ENCODE data around the gene TOP3B. TPM values are rescaled to one million over a fixed set of nuclear protein-coding genes. Genes with fewer than 3 reads are reported as not detected.

The TOP3B gene
- total and polyA plus RNA-seq, 2 experiments from 2014 or later: 35.7 to 77.7 TPM

- H3K79me2 ChIP-seq (replicated peaks; ENCODE audit: insufficient read depth): no peaks in the 10 kb centered on the region
- H3K27me3 ChIP-seq (ENCODE audit: insufficient read depth): peaks cover 14% of the 10 kb centered on the region
- no peaks in the 10 kb centered on the region; the same call in 1 of the 2 replicates for H3K36me3 ChIP-seq (ENCODE audit: insufficient read depth)
- DNase-seq (ENCODE audit: low spot score) (no peak), ATAC-seq (no peak)
- peaks cover 2% of the 10 kb centered on the region; the same call in 1 of the 3 replicates for H3K9me3 Mint-ChIP-seq
- H3K4me3 ChIP-seq: no peak overlapping the region
- no peak overlapping the region for H3K27ac ChIP-seq (ENCODE audit: low read depth)
- 0 out of 2 replicates have a peak, but pooled peaks cover 9% of the 10 kb centered on the region for H3F3A ChIP-seq (replicated peaks; ENCODE audit: low read depth)
- H3K27me3 Mint-ChIP-seq (ENCODE audit: insufficient read depth, low read depth, poor library complexity): peaks cover 19% of the 10 kb centered on the region
- peaks cover 12% of the 10 kb centered on the region; the same call in 1 of the 2 replicates for H3K4me1 ChIP-seq (ENCODE audit: insufficient read depth)
- TF ChIP-seq ZNF462 (CRISPR knock-in tag; IDR thresholded peaks at IDR 0.05): no peak
- TF ChIP-seq ZNF114 (CRISPR knock-in tag; IDR thresholded peaks at IDR 0.05): no peak
- no peak for TF ChIP-seq EZH2phosphoT487 (IDR thresholded peaks at IDR 0.05; ENCODE audit: unreplicated experiment)
- no peak for TF ChIP-seq REST (IDR thresholded peaks at IDR 0.05; ENCODE audit: unreplicated experiment)
- no peak for TF ChIP-seq CREB1 (CRISPR knock-in tag; IDR thresholded peaks at IDR 0.05; ENCODE audit: low read depth)
- no peak for TF ChIP-seq EZH2 (IDR thresholded peaks at IDR 0.05; ENCODE audit: low read depth, unreplicated experiment)
- no peak for TF ChIP-seq CTCF (conservative IDR thresholded peaks at IDR 0.05; ENCODE audit: low read depth in 2 of 2)
- TF ChIP-seq STAT1 (IDR thresholded peaks at IDR 0.05; ENCODE audit: unreplicated experiment): no peak
- no peak for TF ChIP-seq POLR2AphosphoS5 (IDR thresholded peaks at IDR 0.05; ENCODE audit: low read depth)
- TF ChIP-seq JUNB (IDR thresholded peaks at IDR 0.05; ENCODE audit: unreplicated experiment): no peak
- TF ChIP-seq NANOG (IDR thresholded peaks at IDR 0.05; ENCODE audit: borderline replicate concordance): no peak
- no peak overlapping the region for H3K4me2 ChIP-seq
- no peaks in the 10 kb centered on the region for H3K9me2 ChIP-seq (ENCODE audit: insufficient read depth)
- H3K27ac Mint-ChIP-seq: no peak overlapping the region
- H2AFZ ChIP-seq: no peak overlapping the region
- H3K4me3 Mint-ChIP-seq: no peak overlapping the region
- H3K4me1 Mint-ChIP-seq: peaks cover 30% of the 10 kb centered on the region
- peaks cover 9% of the 10 kb centered on the region; the same call in 2 of the 3 replicates for H3K36me3 Mint-ChIP-seq (ENCODE audit: low read depth)
- peaks cover 9% of the 10 kb centered on the region for H4K20me1 ChIP-seq (replicated peaks; ENCODE audit: insufficient read depth)
Observed at GRCh38 chr22:21948390-21948789, 34.2 kb downstream of the TOP3B start.

All from GM23338 (cell line).